GM19099 (cell line): Measurements from ENCODE around the gene ABCB1.

Source experiments
- POLR2A ChIP-seq: IDR thresholded peaks from 3 replicates; pipeline ENCODE4 v1.6.1; 2011; ENCODE audit warnings: low read depth; ENCODE audit not compliant: insufficient read length; ENCODE audit errors: extremely low read depth

Gene ABCB1

DNA sequence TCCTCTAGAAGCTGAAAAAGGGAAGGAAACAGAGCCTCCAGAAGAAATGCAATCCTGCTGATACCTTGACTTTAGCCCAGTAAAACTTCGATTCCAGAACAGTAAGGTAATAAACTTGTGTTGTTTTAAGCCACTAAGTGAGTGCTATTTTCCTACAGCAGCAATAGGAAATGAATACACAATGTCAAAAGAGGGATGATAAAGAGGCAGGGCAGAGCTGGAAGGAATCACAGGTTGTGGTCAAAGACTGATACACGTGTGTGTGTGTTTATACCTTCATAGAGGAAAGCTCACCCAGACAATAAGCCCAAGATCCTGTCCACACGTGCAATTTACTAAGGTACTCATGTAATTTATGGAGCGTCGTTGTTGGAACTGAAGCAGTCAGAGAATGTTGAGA, 9.5 kb downstream of the ABCB1 start:
- TF ChIP-seq POLR2A, result no peak

DNA sequence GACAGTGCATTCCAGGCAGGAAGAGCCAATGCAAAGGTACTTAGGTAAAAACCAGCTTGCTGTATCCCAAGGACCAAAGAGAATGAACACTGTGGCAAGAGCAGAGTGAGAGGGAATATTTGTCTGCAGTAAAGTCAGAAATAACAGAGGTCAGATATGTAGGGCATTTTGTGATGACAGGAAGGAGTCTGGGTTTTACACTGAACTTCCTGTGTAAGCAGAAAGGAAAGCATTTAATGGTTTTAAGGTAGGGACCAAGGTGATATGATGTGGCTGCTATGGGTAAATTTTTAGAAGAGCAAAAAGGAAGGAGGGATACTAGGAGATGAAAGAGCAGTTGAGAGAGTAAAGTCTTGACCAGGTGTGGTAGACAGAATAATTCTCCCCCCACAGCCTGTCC, 10.1 kb downstream of the ABCB1 start:
- TF ChIP-seq POLR2A, result no peak

DNA sequence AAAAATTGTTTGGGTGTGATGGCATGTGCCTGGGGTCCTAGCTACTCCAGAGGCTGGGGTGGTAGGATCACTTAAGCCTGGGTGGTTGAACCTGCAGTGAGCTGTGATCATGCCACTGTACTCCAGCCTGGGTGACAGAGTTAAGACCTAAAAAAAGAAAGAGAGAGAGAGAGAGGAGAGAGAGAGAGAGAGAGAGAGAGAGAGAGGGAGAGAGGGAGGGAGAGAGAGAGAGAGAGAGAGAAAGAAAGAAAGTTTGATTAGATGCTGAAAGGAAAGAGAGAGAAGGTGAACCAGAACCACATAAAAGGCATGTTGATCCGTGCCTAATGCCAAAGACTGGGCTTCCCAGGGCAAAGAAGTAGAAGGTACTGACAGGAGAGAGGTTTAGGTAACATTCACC, 11.1 kb downstream of the ABCB1 start:
- TF ChIP-seq POLR2A, result no peak

DNA sequence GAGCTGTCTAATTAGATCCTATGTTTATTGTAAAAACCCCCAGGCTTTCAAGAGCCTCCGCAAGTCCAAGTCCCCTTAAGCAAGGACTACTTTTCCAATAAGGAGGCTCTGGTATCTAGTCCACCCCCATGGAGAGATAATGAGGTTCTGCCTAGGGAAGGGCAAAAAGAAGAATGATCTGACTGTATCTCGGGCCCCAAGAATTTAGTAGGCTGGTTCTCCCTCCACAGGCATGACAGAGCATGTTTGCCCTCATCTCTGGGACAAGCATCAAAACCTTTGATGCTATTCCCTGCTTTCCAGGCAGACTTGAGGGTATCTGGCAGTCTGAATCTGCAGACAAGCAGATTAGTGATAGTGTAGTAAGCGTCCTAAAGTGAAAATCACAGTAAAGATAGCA, 19.0 kb downstream of the ABCB1 start:
- TF ChIP-seq POLR2A, result no peak

DNA sequence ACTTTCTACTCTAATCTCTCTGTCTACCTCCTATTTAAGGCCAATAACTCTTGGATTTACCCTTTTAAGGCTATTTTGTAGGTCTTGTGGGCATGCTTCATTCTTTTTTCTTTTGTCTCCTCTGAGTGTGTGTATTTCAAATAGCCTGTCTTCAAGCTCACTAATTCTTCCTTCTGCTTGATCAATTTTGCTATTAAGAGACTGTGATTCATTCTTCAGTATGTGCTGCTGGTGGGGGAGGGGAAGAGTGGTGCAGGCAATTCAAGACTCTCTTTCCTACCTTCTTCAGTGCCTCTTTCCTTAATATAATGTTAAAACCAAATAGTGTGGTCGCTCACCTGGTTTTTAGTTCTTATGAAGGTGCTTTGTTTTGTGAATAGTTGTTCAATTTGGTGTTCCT, 20.0 kb downstream of the ABCB1 start:
- no peak for TF ChIP-seq POLR2A

DNA sequence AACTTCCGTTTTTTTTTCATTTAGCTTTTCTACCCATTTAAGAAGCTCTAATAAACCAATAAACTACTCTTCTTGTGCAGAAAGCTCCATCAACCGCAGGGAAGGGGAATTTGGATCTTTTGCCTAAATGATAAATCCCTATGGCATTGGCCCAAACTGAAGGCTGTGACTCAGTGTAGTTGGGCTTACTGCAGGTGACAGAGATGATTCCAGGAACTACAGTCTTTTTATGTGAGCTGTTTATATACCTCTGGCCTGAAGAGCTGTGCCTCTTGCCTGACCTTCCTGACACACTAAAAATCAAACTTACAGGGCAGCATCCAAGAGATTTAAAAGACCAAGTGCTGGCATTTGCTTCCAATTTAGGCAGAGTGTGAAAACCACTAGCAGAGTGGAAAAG, 25.2 kb downstream of the ABCB1 start:
- TF ChIP-seq POLR2A, result no peak

DNA sequence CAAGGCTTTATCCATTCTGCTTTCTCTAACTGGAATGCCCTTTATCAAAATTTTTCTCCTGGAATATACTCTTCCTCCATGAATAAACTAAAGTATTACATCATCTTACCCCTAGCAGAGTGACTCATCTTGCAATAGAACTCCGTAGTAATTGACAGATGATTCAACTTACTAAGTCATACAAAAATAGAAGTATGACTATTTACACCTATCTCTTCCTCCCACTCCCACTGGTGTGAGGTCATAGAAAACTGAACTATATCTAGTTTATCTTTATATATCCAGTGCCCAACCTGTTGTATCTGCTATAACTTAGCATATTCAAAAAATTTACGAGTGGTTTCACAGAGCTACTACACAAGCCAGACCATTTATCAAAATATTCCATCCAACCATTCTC, 26.1 kb downstream of the ABCB1 start:
- no peak for TF ChIP-seq POLR2A

DNA sequence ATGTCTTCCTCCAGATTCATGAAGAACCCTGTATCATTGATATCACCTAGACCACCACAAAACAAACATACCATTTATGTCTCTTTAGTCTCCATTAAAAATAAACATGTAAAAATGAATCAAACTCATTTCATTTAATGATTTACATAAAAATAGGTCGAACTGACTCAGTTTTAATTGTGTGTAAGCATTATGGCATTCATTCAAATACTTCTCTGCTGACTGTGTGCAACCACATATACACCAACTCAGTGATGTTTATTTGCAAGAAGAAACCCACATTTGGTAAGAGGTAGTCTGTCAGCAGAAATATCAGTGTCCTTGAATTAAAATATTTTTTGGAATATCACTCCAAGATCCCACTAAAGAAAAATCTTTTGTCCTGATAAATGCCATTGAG, 30.5 kb downstream of the ABCB1 start:
- TF ChIP-seq POLR2A, result no peak

DNA sequence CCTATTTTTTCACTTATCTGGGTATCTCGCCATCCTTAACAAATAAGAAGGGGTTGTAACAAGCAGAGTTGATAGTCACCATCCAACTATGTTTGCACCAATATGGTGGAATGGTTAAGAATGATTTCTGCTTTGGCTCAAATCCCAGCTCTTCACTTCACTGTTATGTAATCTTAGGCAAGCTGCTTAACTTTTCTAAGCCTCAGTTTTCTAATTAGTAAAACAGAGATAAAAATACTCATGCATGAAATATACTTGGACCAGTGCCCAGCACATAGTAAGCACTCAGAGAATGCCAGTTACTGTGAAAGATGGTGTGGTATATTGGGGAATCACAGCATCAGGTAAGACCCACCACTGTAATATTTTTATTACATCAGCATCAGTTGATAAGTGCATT, 33.6 kb downstream of the ABCB1 start:
- no peak for TF ChIP-seq POLR2A

DNA sequence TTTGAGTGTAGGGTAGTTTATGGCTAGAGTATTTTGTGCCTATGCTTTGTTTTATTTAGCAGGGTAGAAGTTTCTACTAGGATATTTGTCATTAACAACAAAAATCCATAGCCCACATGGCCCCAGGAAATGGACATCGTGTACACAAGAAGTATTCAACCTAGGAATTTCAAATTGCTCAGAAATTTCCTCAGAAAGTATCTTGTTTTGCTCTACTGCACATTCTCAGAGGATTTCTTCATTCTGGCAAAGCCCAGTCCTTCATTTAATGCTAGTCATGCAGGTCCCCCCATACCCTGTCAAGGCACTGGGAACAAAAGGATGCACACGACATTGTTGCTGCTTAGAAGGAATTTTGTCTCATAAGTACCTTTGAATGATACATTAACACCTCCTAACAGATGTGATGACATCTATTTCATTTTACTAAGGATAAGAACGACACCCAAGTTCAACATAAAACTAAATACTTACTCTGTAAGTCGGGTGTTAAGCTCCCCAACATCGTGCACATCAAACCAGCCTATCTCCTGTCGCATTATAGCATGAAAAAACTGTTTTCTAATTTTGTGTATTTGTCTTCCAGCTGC, 34.3 kb downstream of the ABCB1 start:
- no peak for TF ChIP-seq POLR2A

DNA sequence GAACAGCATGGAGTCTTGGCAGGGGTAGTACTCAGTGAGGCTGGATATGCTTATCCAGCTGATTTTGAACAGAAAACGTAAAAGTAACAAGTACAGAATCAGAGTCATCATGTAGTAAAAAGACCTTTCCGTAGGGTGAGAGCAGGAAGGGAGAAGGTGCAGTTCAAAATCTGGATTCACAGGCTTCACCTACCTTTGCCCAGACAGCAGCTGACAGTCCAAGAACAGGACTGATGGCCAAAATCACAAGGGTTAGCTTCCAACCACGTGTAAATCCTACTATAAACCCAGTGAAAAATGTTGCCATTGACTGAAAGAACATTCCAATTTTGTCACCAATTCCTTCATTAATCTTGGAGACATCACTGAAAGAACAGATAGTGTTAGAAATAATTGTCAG, 34.8 kb downstream of the ABCB1 start:
- no peak for TF ChIP-seq POLR2A

DNA sequence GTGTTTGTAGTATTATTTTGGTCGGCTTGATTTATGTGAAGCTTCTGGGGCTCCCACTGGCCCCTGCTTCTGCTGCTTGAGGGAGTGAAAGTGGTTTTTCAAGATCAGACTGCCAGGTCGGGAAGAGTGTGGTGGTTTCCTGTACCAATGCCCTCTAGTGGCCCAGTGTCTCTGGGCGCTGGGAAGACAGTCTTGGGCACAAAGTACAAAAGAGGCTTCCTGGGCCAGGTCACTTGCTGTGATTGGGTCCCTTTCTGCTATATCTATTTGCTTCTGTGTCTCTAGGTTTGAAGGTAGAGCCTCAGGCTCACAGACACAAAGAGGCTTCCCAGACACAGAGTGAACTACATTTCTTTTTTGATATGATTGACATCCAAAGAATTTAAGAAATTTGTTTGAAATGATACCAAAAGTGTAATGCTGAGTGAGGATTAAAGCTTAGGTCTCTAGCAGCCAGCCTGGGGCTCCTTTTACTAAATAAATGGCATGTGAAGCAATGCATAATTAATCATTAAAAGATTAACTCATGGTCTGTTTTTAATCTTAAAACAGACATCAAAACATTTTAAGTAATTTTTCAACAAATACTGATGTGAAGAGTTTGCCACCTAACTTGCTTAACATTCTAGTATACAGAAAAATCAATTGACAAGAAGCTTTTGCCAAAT, 36.3 kb downstream of the ABCB1 start:
- TF ChIP-seq POLR2A, result no peak

DNA sequence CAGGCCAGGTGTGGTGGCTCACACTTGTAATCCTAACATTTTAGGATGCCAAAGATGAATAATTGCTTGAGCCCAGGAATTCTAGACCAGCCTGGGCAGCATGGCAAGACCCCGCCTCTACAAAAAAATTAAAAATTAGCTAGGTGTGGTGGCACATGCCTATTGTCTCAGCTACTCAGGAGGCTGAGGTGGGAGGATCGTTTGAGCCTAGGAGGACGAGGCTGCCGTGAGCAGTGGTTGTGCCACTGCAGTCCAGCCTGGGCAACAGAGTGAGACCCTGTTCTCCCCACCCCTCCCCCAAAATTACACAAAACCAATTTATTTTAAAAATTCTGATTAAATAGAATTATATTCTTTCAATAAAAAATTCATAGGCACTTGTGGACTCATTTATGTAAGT, 39.0 kb downstream of the ABCB1 start:
- TF ChIP-seq POLR2A, result no peak

DNA sequence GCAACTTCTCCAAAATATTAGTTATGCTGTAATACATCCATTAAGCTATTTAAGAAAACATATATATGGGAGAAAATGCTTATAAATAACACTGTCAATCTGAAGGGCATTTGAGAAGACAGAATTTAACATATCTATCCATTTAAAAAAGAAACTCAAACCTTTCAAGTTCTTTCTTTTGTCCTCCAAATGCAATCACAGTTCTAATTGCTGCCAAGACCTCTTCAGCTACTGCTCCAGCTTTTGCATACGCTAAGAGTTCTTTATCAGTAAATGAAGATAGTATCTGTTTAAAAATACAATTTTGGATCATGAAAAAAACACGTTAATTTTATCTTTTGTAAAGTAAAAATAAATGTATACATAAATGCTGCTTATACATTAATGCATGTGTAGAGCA, 39.6 kb downstream of the ABCB1 start:
- no peak for TF ChIP-seq POLR2A

DNA sequence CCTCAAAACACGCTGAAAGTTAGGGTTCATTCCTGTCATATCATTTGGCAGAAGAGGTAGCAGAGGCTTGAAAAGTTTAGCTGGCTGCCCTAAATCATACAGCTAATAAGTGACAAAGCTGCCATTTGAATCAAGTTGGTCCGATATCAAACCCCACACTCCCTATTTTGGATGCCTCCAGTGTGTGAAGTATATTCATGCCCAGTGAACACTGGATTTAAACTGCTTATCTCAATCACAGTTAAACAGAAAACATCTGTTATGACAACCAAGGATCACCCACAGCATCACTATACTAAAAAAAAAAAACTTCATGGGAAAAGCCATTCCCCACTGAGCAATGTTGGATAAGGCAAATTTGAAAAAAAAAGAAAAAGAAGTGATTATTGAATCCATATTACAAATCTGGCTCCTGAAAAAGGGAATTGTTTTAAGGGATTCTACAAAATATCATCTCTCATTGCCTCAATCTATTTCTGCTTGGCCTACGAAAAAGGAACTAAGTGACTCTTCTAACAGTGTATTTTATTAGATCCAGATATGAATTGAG, 48.3 kb downstream of the ABCB1 start:
- no peak for TF ChIP-seq POLR2A

DNA sequence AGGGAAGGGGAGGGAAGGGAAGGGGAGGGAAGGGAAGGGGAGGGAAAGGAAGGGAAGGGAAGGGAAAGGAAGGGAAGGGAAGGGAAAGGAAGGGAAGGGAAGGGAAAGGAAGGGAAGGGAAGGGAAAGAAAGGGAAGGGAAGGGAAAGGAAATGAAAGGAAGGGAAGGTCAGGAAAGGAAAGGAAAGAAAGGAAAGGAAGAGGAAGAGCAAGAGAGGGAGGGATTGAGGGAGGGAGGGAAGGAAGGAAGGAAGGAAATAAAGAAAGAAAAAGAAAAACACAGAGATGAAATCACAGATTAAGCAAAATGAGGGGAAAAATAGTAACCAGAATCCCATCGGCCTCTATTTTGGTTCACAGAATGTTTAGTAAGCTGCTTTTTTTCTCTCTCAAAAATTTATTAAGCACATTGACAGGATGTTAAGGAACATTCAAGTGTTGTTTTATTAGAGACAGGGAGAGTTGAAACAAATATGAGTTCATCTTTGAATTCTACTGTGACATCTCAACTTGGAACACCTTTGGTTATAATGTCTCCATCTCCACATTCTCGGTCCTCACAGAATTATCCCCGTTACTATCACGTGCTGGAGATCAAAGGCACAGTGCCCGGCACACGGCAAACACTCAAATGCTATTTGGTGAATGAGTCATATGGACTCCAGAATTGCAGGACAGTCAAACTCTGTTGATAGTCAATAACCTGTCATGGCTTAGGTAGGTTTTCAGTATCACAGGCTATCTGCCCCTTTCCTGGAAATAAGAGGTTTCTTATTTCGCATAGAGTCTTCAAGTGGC, 52.4 kb downstream of the ABCB1 start:
- TF ChIP-seq POLR2A, result no peak
